Stimulated activated CD4-positive, alpha-beta T cell treated with anti-CD3 and anti-CD28 coated beads, TNF-alpha, amount 100 ng/mL, for 24 hours (primary cell): Measurements from ENCODE around the gene DCTN4.
"Not testable (repeated sequence)": the region's sequence is repeated elsewhere in the genome, so short reads cannot be mapped to it uniquely, and the experiment has no call there.

ENCODE experiments used
- DNase-seq, 3 experiments: peaks; one replicate each; pipeline ENCODE4 v3.0.0-alpha.2; 2020; ENCODE audit warnings: low read depth in 3 of 3

Gene DCTN4

DNA sequence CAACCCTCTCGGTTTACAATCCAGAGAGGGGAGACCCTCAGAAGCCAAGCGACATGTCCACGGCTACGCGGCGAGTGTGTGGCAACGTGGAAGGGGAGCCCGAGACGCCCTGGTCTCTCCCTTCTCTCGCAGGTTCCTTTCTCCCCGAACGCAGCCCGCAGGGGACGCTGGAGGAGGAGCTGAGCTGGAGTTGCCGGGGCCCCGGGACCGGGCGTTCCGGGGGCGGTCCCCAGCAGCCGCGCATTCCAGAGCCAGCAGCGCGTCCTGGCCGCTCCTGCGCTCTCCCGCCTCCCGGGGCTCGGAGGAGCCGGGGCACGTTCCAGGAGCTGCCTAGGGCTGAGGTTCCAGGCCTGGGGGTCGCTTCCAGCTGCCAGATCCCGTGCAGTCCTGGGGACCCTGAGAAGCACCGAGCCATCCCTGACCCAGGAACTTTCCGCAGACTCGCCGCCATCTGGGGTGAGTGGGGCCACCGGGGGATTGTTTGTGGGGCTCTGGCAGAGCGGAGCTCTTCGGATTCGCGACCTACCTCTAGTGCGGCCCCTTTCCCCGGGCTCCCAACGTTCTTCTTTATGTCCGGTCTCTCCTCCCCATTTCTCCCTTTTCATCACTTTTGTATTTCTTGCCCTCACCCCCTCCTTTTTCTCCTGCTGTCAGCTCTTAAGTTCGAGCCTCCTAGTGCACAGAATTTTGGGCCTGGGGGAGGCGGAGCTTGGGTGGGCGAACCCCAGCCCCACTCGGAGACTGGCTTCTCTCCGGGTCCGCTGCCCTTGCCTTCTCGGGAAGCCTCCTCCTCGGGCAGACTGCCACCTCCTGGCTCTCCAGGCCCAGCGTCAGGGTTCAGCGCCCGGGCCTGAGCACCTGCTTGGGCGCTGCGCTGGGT lies 19.9 kb upstream of the DCTN4 start, which contains the start of gene SMIM3:
Gene SMIM3 (plus strand): TSS at position 241 of the 880 bp plus-strand sequence. CDS start 16,684 bp downstream, outside the sequence.
- DNase-seq = peak in 2 of 3 experiments; percentile 44 to 68

DNA sequence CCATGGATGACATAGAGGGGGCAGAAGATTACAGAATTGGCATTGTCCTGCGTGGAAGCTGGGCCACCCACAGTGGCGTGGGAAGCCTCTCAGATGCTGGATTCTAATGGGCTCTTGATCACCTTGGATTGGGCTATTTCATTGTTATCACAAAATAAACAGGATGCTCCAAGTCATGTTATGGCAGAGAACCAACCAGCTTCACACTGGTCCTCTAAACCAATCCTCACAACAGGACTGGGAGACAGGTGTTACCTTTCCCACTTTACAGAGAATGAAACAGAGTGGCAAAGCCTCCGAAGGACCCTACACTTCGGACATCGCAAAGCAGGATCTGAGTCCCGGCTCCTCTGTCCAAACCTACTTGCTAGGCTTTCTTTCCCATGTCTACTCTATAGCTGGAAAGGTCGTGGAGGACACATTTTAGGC lies 19.3 kb upstream of the DCTN4 start:
- no peak for DNase-seq

DNA sequence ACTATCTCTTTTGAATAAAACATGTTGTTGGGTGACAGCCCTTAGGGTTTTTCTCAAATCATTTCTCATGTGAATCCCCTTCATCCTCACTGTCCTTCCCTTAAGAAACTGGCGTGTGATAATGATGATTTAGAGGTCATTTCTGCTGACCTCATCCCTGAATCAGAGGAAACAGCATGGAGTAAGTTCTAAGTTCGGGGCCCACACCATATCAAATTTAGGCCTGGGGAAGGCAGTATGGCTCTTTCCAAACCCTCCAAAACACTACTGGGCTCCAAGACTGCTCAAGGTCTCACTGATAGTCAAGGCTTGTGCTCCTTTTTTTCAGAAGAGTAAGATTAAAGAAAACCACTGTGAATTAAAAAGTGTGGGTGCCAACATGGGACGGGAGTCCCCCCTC lies 18.9 kb upstream of the DCTN4 start:
- DNase-seq = no peak

DNA sequence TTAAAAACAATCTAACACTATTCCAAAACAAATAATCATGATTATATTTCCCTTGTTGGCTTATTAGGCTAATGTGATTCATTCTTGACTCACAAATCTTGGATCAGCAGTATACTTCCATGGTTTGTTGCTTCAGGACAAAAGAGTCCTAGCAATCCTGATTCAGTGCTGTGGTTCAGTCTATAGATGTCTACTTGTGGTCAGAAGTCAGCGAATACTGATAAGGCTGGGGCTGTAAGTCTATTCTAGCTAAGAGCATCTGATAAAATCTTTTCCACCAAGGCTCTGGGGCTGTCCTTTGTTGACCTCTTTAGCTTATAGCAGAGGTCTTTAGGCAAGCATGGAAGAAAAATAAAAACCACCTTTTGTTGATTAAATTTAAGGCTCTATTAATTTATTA lies 15.3 kb upstream of the DCTN4 start:
- no peak for DNase-seq

DNA sequence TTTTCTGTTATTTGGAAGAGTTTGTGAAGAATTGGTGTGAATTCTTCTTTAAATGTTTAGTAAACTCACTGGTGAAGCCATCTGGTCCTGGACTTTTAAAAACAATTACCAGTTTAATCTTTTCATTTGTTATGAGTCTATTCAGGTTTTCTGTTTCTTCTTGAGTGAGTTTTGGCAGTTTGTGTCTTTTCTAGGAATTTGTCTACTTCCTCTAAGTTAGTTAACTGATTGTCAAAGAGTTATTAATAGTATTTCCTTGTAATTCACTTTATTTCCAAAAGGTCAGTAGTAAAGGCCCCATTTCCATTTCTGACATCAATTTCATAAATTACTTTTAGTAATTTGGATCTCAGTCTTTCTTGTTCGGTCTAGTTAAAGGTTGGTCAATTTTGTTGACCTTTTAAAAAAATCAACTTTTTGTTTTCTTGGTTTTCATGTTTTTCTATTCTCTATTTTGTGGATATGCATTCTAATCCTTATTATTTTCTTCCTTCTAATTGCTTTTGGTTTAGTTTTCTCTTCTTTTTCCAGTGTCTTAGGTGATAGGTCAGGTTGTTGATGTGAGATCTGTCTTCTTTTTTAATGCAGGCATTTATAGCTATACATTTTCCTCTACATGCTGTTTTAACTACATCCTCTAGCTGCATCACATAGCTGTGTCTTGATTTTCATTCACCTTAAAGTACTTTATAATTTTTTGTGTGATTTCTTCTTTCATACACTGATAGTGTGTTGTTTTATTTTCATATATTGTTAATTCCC lies 12.4 kb upstream of the DCTN4 start:
- DNase-seq = no peak

DNA sequence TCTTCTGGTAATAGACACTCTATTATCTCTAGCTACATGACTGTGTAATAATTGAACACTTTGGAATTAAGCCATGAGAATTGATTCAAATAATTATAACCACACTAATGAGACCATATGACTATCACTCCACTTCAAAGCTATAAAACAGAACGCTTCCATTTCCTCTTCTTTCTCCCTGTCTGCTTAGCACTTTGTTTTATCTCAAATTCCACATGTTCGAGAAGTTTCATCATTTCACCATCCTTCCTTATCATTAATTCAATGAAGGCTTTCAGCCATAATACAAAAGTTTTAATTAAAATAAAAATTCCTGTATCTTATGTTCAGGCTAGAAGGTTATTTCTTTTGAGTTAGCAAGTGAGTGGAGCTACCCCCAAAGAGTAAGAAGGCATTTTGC lies 7.4 kb upstream of the DCTN4 start:
- DNase-seq = no peak

DNA sequence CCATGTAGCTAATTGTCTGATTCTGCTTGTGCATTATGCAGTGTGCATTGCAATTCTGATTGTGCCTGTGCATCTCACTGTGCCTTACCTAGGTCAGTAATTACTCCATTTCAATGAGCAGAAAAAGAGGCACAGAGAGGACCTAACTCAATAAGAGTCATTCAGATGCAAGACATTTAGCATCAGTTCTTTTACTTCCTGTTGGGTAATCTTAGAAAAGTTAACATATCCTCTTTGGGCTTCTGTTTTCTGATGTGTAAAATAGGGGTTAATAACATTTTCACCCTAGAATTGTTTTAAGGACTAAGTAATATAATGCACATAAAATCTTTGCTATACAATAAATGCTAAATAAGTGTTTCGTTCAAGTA lies 7.0 kb upstream of the DCTN4 start:
- no peak for DNase-seq

DNA sequence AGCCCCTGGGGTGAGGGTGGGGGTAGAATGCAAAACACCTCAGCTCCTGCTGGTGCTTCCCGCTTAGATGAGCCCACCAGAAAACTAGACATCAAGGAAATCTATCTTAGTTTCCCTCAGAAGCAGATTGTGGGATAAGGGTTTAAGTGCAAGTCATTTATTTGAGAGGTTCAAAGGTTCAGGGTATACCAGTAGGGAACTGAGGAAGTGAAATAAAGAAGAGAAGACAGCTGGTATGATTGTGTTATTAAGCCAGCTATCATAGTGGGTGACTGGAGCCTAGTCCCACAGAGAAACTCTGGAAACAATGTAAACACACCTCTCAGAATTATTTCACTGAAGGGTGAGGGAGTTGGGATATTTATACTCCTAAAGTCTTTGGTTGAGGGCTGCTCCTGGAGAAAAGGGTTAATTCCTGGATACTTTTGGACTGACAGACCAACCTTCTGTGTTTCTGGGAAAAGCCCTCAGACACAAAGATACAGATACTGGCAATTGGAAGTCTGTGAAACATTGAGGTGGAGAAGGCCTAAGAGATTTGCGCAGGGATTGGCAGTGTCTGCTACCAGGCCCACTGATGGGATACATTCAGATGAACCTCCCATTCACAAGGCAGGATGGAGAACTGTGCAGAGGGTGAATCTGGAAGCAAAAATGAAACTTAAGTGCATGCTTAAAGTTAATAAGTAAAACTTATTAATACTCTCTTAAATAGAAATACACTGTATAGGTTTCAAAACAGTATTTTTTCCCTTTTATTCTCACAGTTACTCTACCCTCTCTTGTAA lies 6.4 kb upstream of the DCTN4 start:
- no peak for DNase-seq

DNA sequence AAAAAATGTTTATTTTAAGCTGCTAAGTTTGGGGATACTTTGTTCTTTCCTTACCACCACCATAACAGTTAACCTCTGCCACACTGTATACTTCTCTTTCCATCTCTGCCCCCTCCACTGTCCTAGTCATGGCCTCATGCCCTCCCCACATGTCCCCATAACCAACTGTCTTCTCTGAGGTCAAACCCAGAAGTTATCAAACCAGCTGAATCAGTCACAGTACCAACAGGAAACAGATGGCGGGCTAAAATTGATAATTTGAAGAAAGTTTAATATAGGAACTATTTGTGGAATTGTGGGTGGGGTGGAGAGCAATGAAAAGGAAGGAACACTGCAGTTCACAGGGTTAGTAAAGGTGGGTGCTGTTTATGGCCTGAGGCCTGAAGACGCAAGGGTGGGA lies 5.7 kb upstream of the DCTN4 start:
- DNase-seq = no peak

DNA sequence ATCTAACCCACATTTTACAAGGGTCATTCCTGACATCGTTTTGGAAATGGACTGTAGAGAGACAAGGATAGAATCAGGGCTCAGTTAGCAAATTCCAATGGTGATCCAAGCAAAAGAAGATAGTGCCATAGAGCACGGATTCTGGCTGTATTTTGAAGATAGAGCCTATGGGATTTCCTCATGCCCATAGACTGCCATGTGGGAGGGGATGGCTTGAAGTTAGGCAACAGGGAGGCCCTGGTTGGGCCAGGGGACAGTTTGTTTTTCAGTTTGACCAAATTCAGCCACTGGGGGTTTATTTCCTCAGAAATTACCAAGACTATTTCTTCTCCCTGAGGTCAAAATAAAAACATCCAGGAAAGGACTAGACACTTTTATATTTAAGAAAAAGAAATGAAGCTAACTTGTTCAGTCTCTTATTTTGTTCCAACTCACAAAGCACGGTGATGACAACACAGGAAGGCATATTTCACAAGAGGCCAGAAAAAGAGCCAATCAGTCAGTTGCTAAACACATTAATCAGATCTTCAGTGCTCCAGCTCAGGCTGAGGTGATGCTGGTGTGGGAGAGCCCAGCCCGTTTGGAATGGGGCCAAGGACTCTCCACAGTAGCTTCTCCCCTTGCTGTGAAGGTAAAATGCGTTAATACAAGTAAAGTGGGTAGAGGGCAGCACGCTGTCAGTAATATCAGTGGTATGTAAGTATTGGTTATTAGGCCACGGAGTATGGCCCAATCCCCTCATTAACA lies 4.4 kb upstream of the DCTN4 start:
- DNase-seq = no peak

DNA sequence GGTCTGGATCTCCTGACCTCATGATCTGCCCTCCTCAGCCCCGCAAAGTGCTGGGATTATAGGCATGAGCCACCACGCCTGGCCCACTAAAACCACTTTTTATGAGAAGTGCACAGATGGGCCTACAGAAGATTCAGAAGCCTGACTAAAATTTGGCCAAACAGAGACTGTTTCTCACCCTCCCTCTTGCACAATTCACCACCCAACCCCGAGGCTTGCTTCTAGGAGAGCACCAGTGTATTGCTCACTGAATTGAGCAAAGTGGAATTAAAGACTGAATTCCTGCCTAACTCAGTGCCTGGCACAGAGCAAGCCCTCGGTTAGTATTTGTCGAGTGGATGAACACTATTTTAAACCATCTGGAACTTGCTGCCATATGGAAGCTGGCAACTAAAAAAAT lies 3.4 kb upstream of the DCTN4 start:
- no peak for DNase-seq

DNA sequence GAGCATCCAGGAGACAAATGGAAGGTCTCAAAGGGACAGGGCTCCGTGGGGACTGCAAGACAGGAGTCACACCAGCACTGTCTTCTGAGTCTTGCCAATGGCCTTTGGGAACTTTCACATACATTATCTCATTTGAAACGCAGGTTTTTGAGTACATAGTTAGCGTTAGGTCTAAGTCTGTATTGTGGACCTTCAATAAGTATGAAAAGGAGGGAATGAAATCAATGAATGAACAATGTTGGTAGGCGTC lies 442 bp upstream of the DCTN4 start:
- no peak for DNase-seq

DNA sequence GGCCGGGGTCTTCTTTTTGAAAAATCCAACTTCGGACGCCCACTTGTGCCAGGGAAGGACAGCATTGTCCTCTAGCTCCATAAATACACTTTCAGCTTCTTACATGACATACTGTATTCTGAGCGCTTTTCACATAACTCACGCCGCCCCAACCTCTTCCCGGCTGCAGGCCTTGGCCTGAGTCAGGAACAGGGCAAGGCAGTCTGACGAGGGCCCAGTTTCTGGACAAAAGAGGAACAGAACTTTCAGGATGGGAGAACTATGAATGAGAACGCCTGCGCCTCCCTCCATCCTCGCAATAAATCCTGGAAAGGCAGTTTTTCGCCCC lies 650 bp downstream of the DCTN4 start:
- no peak for DNase-seq

DNA sequence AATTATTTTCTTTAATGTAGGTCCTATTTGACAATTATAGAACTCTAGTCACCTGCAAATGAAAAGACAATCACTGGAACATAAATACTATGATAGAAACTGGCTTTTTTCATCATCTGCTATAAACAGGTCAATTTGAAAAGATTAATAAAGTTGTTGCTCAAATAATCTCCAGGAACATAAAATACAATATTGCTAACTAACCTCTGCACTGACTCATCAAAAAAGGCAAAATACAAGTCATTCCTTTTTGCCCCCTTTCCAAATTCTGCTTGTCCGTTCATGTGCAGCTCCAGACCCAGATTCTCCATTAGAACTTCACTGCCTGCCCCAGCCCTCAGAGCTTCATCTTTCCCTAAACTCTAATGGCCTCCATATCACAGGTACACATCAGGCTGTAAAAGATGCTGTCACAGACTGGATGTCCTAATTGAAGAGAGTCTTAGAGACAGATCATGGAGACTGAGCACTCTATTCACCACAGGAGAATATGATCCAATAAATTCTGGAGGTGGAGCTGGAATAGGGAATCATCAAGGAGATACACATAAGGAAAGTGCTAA lies 1.6 kb downstream of the DCTN4 start:
- no peak for DNase-seq

DNA sequence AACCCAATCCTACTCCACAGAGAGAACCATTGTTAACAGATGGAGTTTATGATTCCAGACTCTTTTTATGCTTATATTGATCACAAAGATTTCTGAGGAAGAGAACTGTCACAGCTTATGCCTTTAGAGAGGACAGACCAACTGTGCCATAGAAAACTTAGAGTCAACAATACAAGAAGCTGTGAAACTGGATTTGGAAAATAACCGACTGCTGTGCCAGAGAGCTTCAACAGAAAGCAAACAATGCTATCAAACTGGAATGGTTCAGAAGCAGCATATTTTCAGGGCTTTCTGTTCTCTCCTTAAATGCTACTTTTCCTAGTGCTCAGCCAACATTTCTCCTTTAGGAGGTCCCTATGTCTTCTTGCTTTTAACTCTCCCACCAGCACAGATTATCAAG lies 5.0 kb downstream of the DCTN4 start:
- no peak for DNase-seq

DNA sequence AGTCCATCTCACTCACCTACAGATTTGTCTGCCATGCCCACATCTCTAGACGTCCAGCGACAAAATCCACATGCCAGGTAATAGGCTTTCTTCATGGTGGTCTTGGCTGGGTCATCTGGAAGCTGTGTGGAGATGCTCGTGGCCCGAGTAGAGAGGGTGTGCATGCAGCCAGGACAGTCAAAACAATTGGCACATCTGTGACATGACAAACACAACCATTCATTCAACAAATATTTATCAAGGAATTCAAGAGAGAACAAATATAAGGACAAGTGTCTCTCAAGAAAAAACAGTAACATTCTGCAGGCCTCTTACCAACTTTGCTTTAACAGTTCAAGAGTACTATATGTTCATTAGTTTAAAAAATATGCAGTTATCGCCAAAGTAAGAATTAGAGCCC lies 5.4 kb downstream of the DCTN4 start:
- DNase-seq = no peak

DNA sequence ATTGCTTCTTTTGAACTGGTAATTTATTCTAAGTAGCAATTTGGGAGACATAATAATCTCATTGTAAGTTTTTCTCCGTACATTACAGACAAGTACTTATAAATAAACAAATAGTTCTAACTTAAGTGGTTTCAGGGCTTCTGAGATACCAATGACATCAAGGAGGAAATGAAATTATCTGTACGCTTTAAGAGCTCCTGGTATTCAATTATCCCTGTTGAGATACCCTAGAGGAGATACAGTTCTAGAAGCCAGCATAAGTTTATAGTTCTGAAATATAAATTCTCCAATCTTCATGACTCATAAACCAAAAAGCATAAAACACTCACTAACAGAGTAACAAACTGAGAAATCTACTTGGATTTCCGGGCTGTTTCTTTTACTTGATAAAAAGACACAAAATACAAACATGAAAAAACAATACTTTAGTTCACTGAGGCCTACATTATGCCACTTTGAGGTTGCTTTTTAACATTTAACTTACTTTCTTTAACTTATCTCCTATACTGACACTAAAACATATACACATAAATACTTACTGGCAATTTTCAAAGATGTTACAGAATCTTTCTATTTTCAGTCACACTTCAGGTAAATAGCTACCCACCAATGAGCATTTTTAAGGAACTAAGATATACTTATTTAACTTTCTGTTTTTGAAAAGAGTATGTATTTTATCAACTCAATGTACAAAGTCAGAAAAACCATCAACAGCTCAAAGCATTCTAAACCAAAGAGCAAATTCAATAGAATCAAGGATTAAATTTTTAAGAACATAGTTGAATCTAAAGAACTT lies 7.5 kb downstream of the DCTN4 start:
- DNase-seq = no peak

DNA sequence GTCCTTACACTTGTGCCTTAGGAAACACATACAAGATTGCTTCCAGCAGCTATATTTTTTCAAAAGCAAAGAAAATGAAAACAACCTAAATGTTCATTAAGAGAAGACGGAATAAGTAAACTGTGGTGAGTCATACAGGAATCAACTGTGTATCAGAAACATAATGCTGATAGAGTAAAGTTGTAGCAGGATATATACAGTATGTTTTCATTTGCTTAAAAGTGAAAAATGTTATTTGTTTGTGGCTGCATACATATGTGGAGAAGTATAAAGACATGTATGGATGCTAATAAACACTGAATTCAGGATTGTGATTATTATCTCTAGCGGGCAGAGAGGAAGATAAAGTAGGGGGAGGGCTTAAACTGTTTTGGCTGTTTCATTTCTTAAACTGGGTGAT lies 8.3 kb downstream of the DCTN4 start:
- DNase-seq = no peak

DNA sequence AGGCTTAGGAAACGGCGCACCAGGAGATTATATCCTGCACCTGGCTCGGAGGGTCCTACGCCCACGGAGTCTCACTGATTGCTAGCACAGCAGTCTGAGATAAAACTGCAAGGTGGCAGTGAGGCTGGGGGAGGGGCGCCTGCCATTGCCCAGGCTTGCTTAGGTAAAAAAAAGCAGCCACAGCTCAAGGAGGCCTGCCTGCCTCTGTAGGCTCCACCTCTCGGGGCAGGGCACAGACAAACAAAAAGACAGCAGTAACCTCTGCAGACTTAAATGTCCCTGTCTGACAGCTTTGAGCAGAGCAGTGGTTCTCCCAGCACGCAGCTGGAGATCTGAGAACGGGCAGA lies 15.7 kb downstream of the DCTN4 start:
- not testable (repeated sequence) for DNase-seq

DNA sequence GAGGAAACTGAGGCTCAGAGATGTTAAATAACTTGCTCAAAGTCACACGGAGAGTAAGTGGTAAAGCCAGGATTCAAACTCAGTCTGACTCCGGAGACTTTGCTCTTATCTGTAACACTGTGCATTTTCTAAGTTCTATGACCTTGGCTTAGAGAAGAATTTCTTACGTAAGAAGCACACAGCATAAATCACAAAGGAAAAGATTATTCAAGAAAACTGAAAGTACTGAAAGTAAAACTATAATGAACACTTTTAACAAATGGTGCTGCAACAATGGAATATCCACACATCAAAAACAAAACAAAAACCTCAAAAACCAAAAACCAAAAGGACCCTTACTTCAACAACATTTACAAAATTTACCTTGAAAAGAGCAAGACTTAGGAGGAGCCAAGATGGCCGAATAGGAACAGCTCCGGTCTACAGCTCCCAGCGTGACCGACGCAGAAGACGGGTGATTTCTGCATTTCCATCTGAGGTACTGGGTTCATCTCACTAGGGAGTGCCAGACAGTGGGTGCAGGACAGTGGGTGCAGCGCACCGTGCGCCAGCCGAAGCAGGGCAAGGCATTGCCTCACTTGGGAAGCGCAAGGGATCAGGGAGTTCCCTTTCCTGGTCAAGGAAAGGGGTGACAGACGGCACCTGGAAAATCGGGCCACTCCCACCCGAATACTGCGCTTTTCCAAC lies 16.2 kb downstream of the DCTN4 start:
- not testable (repeated sequence) for DNase-seq
